AG04450 (cell line): Measurements from ENCODE around the gene SMIM45.
A peak's percentile ranks its signal among the peaks of the same experiment; 100 is the strongest.

ENCODE experiments used
- CTCF ChIA-PET: fragments of 300-600, 350-600 bp; formaldehyde crosslinking; extraction: SDS; loops from one replicate; lab custom pipeline; 2022; ENCODE audit warnings: antibody characterized with exemption, inconsistent platforms; lab: Charles Lee
- POLR2A ChIA-PET: fragments of 350-600 bp; formaldehyde crosslinking; extraction: SDS; loops from one replicate; lab custom pipeline; 2021; ENCODE audit warnings: antibody characterized with exemption, inconsistent platforms; lab: Yijun Ruan, JAX
- DNase-seq: peaks from one replicate; pipeline ENCODE4 v3.0.0-alpha.2; 2011; ENCODE audit warnings: low read depth, low spot score
- H3K27ac ChIP-seq: one replicate; pipeline ENCODE4 v1.5.1; 2012; ENCODE audit warnings: low read depth, low read length, control low read depth
- H3K27me3 ChIP-seq: one replicate; pipeline ENCODE4 v1.6.0; 2012; ENCODE audit warnings: low read length; ENCODE audit not compliant: control insufficient read depth, insufficient read depth
- H3K4me3 ChIP-seq: 2 replicates; pipeline ENCODE4 v1.5.1; 2011; ENCODE audit warnings: mild to moderate bottlenecking, low read depth, low read length, control low read depth
- H3K9me3 ChIP-seq: 2 replicates; pipeline ENCODE4 v1.5.1; 2012; ENCODE audit warnings: low read length; ENCODE audit not compliant: control insufficient read depth, insufficient read depth
- CTCF ChIP-seq: IDR thresholded peaks from 2 replicates; pipeline ENCODE4 v1.5.1; 2011; ENCODE audit warnings: low read depth, low read length, control low read depth, inconsistent platforms

SMIM45 gene

GRCh38 chr22:41916745-41917358 lies 35.1 kb upstream of the SMIM45 start:
- no peak overlapping the region for H3K27ac ChIP-seq
- H3K4me3 ChIP-seq: no peak overlapping the region
- ChIA-PET POLR2A (interaction anchor here (0.6 to 1.0 kb wide), 3 partner anchors 74 to 212 kb away, joined by 3 to 5 read pairs (median 3); no protein-coding TSS in a partner anchor), CTCF (no interaction called here)
- no peak for TF ChIP-seq CTCF
- DNase-seq: no peak
- H3K9me3 ChIP-seq: peaks cover 4% of the 10 kb centered on the region; the same call in 1 of the 2 replicates
- H3K27me3 ChIP-seq: peaks cover 46% of the 10 kb centered on the region

- CTCF ChIA-PET: no interaction called here
- DNase-seq: no peak
- H3K9me3 ChIP-seq: peaks cover 4% of the 10 kb centered on the region; the same call in 1 of the 2 replicates
- no peak for TF ChIP-seq CTCF
- no peak overlapping the region for H3K27ac ChIP-seq
- POLR2A ChIA-PET: interaction anchor here (0.6 kb wide), 2 partner anchors 74 to 212 kb away, joined by 3 read pairs; no protein-coding TSS in a partner anchor
- H3K4me3 ChIP-seq: no peak overlapping the region
- peaks cover 40% of the 10 kb centered on the region for H3K27me3 ChIP-seq
Observed at GRCh38 chr22:41917375-41917902, 34.5 kb upstream of the SMIM45 start.

- POLR2A ChIA-PET: no interaction called here
Observed at GRCh38 chr22:41917903-41918791, 33.8 kb upstream of the SMIM45 start.

GRCh38 chr22:41919357-41920224 lies 32.4 kb upstream of the SMIM45 start:
- H3K9me3 ChIP-seq: peaks cover 4% of the 10 kb centered on the region; the same call in 1 of the 2 replicates
- DNase-seq: no peak
- POLR2A ChIA-PET: no interaction called here
- H3K27me3 ChIP-seq: peaks cover 27% of the 10 kb centered on the region
- peak overlapping the region; percentile 49 for H3K4me3 ChIP-seq
- CTCF ChIA-PET: interaction anchor here (0.6 to 1.7 kb wide), 3 partner anchors 21 to 222 kb away, joined by 3 to 5 read pairs (median 5); no protein-coding TSS in a partner anchor
- TF ChIP-seq CTCF: no peak
- no peak overlapping the region for H3K27ac ChIP-seq

More at GRCh38 chr22:41917903-41918791, 33.8 kb upstream of the SMIM45 start:
- Histone ChIP-seq H3K9me3 (peaks cover 4% of the 10 kb centered on the region; the same call in 1 of the 2 replicates), H3K27ac (no peak overlapping the region), H3K4me3 (no peak overlapping the region), H3K27me3 (peaks cover 33% of the 10 kb centered on the region)
- CTCF ChIA-PET: interaction anchor here (1.7 kb wide), 1 partner anchor 221 kb away, joined by 5 read pairs; no protein-coding TSS in a partner anchor
- no peak for TF ChIP-seq CTCF
- no peak for DNase-seq
